Activated CD8-positive, alpha-beta memory T cell treated with anti-CD3 and anti-CD28 coated beads for 48 hours (primary cell): ENCODE data around the gene CRTAC1.
A peak's percentile ranks its signal among the peaks of the same experiment; 100 is the strongest.

Source experiments
- DNase-seq, 3 experiments: peaks; one replicate each; pipeline ENCODE4 v3.0.0-alpha.2; 2020; ENCODE audit warnings: low read depth in 2 of 3, low spot score in 2 of 3

CRTAC1 gene

DNA sequence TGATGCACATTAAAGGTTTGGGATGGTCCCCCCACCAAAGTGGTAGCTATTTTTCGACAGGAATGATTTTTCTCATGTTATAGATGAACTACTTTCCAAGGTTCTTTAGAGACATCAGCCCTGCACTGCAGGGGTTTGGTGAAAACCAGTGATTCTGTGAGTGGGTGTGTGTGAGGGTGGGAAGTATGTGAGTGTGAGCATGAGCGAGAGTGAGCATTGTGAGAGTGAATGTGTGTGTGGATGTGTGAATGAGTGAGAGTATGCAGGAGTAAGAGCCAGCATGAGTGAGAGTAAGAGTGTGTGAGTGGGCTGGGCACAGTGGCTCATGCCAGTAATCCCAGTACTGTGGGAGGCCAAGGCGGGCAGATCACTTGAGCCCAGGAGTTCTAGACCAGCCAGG lies 105.7 kb downstream of the CRTAC1 start:
- no peak for DNase-seq

DNA sequence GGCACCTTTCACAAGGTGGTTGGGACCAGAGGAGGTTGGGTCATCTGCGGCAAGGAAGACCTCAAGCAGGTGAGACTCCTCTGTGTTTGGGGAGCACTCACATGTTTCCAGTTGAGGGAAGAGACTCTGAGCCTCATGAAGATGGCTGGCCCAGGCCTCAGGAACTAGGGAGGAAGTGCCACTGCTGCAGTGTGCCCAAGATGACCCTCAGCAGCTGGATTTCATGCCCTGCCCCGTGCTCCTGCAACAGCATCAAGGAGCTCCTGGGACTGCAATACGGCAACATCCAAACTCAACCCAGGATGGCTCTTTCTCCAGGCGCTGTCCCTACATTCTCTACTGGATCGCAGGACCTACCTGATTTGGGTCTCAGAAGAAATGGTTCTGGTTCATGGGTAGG lies 106.9 kb downstream of the CRTAC1 start:
- no peak for DNase-seq

GRCh38 chr10:97923057-97923456 lies 107.4 kb downstream of the CRTAC1 start:
- DNase-seq: no peak

DNA sequence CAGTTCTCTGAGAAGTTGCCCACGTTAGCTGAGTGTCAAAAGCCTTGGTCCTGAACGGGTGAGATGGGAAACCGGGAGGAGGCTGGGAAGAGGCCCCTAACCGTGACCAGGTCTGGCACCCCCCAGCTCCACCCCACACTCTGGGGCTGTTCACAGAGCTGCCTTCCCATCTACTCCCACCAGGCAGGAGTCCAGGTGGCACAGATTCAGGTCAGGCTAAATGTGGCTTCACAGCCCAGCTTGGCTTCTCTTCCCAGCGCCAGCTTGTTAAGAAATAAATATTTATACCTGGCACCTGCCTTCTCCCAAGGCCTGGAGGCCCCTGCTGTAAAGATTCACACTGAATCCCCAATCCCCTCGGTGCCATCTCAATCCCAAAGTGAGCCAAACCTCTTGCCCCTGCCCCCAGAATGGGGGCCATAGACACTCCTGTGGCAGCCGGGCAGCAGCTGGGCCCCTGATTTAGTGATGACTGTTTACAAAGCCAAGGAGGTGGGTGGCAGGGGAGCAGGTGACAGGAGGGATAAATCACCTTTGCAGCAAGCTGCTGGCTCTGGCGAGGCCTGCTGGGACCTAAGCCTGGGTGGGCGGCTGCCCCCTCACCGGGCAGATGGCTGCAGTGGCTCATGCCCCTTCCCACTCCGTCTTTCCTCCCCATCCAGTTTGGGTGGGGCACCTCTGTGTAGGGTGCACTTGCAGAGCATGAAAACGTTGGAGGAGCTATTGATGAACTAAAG lies 108.2 kb downstream of the CRTAC1 start:
- DNase-seq: no peak

- no peak for DNase-seq
These were observed 108.8 kb downstream of the CRTAC1 start for GRCh38 chr10:97921581-97922021.

- DNase-seq: no peak
These were observed 109.6 kb downstream of the CRTAC1 start for GRCh38 chr10:97920865-97921264.

GRCh38 chr10:97919012-97919411 lies 111.4 kb downstream of the CRTAC1 start:
- no peak for DNase-seq

DNA sequence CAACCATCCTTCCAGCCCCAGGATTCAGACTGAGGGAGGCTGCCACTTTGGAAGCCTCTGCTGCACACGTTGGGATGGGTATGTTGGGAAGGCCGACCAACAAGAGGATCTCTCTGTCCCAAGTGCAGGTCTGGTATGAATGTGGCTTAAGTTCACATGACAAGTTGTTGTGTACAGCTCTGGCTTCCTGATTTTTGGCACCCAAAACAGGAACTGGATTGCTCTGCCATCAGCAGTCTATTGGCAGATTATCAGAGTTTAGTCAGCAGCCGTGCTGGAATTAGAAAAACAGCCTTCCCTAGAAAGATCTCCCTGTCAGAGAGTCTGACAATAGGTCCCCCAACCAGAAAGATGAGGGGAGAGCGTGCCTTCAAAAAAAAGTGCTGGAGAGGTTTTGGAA lies 113.8 kb downstream of the CRTAC1 start:
- DNase-seq: no peak

- DNase-seq: no peak
These were observed 114.9 kb downstream of the CRTAC1 start for GRCh38 chr10:97915346-97916131.

GRCh38 chr10:97914837-97915211 lies 115.6 kb downstream of the CRTAC1 start:
- peak; percentile 56 to 70 (median 64) for DNase-seq

DNA sequence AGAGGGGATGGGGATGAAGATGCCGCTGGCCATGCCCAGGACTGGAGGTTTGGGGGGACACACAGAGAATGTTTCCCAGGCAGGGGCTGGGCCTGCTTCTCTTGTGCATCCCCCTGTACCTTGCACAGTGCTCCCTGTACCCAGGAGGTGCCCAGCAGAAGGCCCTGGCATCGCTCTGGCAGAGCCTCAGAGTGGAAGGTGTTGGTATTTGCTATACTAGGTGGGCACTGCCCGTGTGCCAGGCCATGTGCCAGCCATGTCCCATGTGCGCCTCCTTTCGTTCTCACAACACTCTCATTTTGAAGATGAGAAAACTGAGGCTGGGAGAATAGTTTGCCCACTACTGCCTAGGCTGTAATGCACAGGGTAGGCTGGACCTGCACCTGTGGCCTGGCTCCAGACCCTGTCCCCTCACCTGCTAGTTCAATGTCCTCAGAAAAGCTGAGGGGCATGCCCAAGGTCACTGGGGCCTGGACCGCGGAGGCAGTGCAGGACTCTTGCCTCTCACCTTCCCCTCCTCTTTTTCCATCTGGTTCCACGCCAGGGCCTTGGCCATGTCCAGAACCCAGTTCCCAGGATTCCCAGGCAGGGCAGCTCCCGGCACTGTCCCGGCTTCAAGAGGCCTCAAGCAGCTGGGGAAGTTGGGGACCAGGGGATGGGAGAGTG lies 116.1 kb downstream of the CRTAC1 start:
- DNase-seq: no peak

GRCh38 chr10:97913614-97914013 lies 116.8 kb downstream of the CRTAC1 start:
- DNase-seq: no peak

DNA sequence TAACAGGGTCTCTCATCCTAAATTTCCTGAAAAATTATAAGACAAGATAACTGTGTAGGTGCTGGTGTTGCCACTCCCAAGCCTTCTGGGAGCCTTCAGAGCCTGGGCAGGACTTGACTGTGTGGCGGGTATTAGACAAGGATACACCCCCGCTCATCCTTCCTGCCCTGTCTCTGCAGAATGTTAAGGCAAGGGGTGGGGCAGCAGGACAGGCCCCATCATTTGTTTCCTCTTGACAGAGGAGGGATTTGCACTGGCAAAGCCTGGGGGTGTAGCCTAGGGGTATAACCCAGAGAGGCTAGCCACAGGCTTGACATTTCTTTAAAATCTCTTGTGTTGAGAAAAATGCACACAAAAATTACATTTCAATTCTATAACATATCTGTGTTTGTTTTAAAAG lies 117.2 kb downstream of the CRTAC1 start:
- DNase-seq: no peak

GRCh38 chr10:97911217-97911616 lies 119.2 kb downstream of the CRTAC1 start:
- no peak for DNase-seq

DNA sequence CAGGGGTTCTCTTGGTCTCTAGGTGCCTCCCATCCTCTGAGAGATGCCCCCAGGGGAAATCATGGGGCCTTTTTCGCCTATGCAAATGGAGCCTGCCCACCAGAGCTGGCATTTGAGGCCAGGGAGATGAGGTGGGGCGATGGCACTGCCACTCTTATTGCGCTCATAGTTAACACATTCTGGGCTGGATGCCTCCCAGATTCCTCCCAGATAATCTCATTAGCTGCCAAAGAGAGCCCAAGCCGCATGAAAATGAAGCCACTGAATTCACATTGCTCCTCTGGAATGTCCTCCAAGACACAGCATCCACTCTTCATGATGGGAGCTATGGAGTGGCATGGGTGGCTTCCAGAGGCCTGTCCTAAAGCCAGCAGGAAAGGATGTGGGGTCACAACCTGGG lies 119.8 kb downstream of the CRTAC1 start:
- DNase-seq: no peak

- DNase-seq: no peak
These were observed 122.6 kb downstream of the CRTAC1 start for GRCh38 chr10:97907830-97908229.

DNA sequence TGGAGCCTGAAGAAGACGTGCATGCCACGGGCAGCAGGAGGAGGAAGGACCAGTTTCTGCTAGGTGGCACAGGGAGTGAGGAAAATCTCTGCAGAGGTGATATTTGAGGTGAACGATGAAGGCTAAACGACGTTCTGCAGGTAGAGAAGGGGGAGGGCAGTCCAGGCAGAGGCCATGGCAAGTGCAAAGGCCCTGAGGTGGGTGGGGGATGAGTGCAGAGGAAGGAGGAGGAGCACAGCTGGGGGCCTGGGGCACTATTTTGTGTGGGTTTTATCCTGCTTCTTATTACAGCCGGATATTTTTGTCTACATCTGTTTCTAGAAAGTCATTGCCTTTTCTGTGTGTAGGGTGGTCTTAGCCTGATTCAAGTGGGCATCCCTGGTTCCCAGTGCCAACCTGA lies 123.2 kb downstream of the CRTAC1 start:
- no peak for DNase-seq

DNA sequence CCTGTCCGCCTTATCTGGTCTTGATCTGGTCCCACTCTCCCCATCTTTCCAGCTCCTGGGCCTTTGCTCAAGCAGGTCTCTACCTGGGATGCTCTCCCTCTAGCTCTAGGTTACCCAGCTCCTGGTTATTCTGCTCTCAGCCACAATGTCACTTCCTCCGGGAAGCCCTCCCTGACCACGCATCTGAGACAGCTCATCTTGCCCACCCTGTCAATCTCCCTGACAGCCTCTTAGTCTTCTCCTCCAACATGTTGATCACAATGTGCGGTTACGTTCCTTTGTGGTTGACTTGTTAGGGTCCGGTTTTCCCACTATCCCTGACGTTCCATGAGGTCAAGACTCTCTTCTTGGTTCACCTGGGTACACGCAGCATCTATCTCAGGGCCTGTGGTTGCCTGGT lies 125.1 kb downstream of the CRTAC1 start:
- DNase-seq: no peak

GRCh38 chr10:97904576-97904975 lies 125.8 kb downstream of the CRTAC1 start:
- DNase-seq: no peak

- no peak for DNase-seq
These were observed 126.4 kb downstream of the CRTAC1 start for GRCh38 chr10:97904018-97904381.

- DNase-seq: no peak
These were observed 127.0 kb downstream of the CRTAC1 start for GRCh38 chr10:97903128-97904017.
